Activated CD4-positive, alpha-beta T cell treated with anti-CD3 and anti-CD28 coated beads, Interleukin-2, amount 50 U/mL, for 48 hours (primary cell): Measurements from ENCODE around the gene B3GNT2.

Experiments used
- DNase-seq, 2 experiments: peaks; one replicate each; pipeline ENCODE4 v3.0.0-alpha.2; 2020

B3GNT2 gene

DNA sequence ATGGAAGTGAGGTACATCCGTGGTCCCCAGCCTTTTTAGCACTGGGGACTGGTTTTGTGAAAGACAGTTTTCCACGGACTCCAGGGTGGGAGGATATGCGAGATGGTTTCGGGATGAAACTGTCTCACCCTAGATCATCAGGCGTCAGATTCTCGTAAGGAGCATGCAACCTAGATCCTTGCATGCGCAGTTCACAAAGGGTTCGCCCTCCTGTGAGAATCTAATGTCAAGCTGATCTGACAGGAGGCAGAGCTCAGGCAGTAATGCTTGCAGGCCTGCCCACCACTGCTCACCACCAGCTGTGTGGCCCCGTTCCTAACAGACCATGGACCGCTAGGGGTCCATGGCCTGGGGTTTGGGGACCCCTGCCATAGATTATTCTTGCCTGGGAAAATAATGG lies 11.6 kb downstream of the B3GNT2 start:
- DNase-seq = no peak

DNA sequence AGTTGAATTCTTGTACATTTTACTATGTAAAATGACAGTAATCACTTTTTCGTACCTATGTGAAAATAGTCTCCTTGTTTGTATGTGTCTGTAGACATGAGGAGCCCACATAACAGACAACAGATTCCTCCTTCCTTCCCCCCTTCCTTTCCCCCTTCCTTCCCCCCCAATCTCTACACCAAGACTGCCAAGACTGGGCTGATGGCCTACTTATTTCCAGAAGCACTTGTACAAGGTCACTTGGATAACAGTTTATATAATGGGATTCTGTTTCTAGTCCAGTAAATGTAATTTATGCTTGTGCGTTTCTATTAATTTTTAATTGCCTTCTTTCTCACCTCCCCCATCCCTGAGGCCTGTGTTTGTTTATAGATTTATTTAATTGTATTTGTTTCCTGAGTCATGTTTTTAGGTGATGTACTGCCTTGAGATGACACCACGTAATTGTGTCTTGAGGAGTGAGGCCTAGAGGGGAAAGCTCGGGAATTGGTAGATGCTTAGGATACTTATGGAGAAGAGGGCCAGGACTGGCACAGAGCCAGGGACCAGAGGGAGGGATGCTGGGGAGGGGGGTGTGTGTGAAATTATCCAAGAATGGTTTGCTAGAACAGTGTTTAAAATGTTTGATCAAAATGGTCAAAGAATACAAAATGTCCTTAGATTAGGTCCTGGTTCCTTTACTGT lies 12.3 kb downstream of the B3GNT2 start:
- no peak for DNase-seq

DNA sequence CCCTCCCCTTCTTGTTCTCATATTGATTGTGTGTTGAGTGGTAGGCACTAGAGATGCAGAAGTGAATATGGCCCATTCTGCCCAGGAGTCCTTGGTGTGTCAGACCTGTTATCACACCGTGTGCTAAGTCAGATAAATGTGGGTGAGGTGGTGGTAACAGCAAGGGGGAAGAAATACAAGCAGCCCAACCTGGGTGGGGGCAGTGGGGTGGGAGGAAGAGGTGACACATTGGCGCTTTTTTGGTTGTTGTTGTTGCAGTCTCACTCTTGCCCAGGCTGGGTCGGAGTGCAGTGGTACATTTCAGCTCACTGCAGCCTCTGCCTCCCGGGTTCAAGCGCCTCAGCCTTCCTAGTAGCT lies 12.8 kb downstream of the B3GNT2 start:
- no peak for DNase-seq

DNA sequence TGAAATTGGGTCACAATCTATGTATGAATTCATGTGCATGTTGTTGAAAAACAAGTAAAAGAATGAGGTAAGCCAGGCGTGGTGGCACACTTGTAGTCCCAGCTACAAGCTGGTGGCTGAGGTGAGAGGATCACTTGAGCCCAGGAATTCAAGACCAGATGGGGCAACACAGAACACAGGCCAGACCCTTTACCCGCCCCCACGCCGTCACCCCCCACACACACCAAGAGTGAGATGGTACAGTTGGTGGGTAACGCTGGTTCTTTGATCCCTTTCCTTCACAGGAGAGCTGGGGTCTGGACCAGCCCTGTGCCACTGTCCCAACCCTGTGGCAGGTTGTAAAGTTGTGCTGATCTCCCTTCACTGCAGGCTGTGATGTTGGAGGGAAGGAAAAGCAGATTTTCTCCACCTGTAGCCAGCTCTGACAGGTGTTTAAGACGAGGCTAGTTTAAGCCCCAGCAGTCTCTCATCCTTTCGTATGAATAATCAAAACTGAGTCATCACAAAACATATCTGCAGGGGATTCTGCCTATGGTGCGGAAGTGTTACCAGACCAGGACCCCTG lies 13.6 kb downstream of the B3GNT2 start:
- DNase-seq = no peak

DNA sequence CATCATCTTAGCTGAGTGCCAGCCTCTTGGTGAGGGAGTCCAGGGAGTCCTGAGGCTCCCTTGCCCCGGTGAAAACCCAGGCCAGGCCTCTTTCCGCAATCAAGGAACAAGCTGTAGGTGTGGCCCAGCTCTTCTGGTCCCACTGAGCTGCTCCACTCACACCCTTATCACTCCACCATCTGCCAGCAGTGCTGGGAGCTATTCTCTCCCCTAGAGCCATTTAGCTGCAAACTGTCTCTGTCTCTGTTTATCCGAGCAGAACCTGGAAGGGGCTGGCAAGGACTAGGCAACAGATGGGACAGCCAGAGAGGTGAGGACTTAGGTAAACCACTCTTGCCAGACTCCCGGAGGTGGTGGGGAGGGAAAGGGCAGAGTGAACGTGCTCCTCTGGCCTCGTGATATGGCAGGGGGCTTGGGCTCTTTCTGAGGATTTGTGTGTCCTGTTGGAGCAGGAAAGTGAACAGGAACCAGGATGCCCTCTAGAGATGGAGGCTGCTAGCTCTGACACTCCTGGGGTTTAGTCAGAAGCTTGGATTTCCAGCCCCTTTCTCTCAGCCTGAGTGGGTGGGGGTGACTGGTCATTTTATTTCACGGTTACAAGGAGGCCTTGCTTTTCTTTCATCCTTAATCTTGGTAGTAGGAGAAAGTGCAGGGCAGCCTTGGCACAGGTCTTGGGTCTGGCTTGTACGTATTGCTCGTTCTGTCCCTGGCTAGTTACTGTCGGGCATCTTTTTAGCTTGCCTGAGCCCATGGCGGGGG lies 19.6 kb downstream of the B3GNT2 start:
- no peak for DNase-seq

DNA sequence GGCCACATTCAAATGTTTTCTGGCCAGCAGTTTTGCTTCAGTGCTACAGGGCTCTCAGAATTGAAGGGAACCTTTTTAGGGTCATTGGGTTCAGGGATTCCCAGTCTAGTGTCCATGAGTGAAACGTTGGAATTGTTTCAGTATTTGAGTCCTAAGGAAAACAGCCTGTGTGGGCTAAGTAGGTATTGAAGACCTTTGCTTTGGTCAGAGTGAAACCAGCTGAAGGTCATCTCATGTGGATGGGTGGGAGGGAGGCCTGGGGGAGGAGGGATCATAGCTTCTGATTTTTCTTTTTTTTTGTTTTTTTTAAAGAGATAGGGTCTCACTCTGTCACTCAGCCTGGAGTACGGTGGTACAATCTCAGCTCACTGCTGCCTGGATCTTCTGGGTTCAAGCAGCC lies 20.2 kb downstream of the B3GNT2 start:
- DNase-seq = no peak

DNA sequence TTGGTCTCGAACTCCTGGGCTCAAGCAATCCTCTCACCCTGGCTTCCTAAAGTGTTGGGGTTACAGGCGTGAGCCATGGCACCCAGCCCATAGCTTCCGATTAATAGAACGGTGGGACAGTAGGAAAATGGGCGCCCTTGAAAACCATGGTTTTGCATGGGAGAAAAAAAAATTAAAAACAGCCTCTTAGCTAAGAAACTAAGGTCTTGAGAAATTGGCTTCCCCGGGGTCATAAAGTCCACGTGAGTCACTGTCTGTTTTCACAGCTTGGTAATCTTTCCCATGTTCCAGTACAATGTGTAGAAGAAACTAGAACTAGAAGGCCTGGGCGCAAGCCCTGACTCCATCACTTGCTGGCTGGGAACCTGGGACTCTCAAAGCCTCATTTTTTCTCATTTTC lies 20.7 kb downstream of the B3GNT2 start:
- DNase-seq = no peak

DNA sequence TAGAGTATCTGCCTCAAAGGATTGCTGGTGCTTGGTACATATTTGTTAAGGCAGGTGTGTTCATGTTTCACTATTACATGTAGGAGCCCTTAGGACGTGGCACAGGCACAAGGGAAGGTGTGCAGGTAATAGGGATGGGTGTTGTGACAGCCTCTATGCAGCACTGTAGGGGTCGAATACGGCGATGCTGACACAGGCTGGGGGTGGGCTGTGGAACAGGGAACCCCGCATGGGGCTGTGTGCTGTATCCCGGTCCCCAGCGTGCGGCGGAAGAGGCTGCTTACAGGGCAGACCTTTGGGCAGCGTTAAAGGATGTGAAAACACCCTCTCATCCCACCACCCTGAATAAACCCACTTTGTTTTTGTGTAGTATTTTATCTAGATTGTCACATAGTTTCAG lies 21.5 kb downstream of the B3GNT2 start:
- no peak for DNase-seq

DNA sequence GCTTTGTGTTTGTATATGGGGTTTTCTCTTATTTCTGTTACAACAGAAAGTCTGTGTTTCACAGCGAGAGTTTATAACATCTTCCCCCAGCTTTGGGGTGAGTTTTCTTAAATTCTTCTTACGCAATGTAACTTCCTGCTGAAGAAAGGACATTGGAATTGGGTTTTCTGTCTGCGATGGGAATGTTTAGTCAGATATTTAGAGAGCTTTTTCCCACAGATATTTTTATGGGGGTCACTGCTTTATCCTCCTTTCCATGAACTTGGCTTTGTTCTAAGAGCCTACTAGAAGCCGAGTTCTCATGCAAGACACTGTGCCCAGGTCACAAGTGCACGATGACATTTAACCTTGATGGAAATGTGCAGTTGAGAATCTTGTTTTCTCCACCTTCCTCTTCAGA lies 22.1 kb downstream of the B3GNT2 start:
- no peak for DNase-seq

DNA sequence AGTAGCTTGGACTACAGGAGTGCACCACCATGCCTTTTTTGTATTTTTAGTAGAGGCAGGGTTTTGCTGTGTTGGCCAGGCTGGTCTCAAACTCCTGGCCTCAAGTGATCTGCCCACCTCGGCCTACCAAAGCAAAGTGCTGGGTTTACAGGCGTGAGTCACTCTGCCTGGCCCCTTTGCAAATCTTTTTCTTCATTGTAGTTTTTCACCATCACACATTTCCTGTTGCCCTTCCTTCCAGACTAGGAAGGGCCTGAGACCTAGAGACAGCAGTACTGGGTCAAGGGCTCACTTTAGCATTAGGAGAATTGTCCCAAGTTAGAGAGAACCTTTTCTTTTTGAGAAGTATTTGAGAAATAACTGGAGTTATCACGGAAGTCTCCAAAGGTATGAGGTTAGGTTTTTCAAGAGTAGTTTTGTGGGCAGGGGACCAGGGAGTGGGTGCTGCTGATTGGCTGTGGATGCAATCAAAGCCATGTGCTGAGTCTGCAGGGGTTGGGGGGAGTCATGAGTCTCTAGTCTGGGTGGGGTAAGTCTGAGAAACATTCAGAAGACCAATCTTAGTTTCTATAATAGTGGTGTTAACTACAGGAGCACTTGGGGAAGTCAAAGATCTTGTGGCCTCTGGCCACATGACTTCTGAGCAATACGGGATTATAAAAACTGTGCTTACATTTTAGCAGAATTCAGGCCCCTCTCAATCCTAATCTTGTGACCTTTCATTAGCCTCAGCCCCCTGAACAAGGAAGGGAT lies 23.7 kb downstream of the B3GNT2 start:
- DNase-seq = no peak

DNA sequence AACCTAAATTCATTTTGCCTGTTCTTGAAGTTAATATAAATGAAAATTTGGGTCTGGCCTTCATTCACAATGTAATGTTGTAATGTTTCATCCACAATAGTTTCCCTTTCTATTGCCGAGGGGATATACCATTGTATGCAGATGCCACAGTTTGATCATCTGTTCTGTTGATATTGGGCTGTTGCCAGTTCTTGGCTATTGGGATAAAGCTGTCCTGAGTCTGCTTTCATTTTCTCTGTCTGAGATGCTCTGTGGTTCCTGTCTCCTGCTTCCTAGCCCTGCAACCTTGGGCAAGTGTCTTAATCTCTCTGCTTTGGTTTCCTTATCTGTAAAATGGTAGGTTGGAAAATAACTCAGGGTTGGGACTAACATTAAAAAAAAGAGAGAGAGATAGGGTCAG lies 25.2 kb downstream of the B3GNT2 start:
- no peak for DNase-seq

DNA sequence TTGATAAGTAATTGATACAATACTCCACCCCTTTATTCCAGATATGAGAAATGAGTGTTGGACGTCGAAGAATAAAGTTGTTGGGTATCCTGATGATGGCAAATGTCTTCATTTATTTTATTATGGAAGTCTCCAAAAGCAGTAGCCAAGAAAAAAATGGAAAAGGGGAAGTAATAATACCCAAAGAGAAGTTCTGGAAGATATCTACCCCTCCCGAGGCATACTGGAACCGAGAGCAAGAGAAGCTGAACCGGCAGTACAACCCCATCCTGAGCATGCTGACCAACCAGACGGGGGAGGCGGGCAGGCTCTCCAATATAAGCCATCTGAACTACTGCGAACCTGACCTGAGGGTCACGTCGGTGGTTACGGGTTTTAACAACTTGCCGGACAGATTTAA lies 26.3 kb downstream of the B3GNT2 start:
- no peak for DNase-seq

DNA sequence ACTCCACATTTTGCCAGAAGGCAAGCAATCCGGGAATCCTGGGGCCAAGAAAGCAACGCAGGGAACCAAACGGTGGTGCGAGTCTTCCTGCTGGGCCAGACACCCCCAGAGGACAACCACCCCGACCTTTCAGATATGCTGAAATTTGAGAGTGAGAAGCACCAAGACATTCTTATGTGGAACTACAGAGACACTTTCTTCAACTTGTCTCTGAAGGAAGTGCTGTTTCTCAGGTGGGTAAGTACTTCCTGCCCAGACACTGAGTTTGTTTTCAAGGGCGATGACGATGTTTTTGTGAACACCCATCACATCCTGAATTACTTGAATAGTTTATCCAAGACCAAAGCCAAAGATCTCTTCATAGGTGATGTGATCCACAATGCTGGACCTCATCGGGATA lies 26.8 kb downstream of the B3GNT2 start:
- no peak for DNase-seq

DNA sequence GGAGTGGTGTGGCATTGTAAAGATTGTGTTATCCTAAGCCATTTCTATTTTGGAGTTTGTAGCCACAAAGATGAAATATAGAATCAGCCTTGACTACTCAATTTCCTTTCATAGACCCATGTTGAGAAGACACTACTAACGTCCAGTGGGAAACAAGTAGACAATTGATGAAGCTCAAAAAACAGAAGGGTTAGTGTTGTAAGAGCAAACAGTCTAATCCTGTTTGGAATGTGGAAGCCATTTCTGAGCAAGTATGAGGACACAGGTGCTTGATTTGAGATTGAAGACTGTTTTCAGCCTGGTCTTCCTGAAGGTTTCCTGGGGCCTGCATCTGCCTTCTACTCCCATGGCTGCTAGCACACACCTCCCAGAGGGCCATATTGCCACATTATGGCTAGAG lies 29.1 kb downstream of the B3GNT2 start:
- DNase-seq = no peak

DNA sequence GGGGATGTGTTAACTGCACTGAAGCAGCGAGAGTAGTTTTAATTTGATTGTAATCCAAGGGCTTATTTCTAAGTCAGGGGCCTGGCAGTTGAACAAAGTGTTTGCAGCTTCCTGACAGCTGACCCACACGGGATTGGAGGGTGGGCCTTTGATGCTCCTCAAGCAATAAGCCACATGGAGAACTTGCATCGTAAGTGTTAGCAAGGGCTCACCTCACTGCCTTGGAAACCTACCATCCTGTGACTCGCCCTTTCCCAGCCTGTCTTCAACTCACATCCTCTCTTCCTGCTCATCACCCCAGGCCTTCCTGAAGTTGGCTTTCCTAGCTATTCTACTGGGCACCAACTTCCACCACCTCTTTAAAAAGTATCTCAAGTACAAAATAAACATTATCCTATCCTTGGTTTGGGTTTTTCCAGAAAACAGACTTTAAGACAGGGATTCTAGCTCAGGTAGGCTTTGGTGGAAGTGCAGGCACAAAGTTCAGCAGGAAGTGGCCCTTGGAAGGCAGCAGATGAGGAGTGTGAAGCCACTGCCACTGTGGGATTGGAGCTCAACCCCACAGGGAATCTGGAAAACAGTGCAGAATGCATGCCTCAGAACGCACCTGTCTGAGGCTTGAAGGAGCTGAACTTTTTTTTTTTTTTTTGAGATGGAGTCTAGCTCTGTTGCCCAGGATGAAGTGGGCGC lies 31.6 kb downstream of the B3GNT2 start:
- DNase-seq = no peak

DNA sequence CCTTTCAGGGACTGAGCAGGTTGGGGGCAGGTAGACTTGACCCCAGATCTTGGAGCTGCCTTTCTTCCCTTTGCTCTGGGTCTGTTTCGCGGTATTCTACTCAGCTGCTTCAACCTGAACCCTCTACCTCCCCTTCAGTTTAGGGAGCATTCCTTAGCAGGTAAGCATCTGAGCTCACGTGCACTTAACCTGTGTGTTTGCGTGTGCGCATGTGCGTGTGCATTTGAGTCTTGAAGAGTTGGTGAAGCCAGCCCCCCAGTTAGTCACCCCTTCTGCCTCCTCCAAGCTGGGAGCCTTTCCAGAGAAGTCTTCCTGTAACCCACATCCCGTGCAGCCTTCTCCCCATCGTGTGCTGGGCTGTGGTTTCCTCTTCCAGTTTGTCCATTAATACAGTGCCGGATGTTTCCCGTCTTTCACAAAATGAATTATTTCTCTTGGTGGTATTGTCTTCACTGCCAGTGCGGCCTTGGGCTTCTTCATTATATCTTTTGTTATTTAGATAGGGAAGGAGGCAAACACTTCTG lies 33.2 kb downstream of the B3GNT2 start:
- DNase-seq = no peak

DNA sequence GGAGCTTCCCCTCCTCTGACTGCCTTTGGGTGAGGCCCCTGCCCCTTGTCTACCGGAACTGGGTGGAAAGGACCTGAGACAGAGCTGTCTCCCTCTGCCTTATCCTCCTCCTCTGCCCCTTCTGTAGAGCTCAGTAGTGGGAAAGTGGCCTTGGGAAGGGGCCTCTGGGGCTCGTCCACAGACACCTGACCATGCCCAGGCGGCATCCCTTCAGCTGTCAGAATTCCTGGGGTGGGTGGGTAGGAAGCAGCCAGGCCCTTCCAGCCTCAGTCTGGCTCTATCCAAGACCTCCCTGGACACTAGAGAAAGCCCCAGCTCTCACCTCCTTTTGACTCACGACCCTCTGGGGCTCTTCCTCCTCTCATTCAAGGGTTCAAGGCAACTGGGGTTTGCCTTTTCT lies 35.6 kb downstream of the B3GNT2 start:
- no peak for DNase-seq

DNA sequence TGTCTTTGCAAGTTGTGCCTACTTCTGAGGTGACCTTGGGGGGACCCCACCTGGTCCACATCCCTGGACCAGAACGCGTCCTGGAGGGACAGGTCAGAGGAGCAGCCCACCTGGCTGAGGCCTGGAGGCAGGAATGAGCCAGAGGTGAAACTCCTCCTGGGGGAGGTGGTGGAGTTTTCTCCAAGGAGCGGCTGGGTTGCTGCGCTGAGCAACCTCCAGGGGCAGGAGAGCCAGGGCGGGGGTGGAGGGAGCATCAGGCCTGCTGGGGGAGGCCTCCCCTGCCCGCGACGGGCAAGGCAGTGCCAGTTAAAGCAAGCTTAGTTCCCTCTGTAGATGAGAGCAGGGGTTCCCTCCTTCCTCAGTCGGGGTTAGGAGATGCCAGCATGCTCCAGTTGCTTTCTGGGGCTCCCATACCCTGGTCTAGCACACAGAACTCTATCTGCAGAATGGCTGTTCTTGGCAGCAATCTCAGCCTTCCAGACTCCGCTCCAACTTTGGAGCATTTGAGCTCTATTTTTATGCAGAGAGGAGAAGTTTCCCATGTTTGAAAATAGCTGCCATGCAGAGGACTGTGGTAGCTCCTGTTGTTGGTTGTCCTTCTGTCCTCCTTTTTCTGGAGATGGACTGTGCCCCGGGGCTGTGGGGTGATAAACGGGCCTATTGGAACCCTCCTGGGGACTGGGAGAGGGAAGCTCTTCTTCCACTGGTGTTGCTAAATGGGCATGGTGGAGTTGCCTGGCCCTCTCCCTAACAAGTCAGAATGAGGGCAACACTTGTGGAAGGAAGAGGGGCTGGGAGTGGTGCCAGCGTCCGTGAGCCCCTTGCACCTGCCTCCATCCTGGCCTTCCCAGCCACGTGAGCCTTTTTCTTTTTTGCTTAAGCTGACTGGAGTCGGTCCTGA lies 39.1 kb downstream of the B3GNT2 start:
- no peak for DNase-seq

DNA sequence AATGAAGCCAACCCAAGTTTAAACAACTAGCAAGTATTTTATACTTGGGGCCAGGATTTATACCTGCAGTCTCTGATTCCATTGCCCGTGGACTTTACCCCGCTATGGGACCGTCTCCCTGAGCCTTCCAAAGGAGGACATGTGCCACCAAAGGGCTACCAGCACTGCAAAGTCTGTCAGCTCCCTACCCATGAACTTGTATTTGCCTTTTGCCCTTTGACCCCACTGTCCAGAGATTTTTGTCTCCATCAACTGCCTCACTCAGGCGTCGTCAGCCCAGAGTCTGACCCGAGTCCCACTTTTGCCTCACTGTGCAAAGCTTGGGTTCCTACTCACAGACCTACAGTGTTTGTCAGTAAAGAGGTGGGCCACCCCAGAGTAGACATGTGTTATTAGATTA lies 40.6 kb downstream of the B3GNT2 start:
- no peak for DNase-seq

DNA sequence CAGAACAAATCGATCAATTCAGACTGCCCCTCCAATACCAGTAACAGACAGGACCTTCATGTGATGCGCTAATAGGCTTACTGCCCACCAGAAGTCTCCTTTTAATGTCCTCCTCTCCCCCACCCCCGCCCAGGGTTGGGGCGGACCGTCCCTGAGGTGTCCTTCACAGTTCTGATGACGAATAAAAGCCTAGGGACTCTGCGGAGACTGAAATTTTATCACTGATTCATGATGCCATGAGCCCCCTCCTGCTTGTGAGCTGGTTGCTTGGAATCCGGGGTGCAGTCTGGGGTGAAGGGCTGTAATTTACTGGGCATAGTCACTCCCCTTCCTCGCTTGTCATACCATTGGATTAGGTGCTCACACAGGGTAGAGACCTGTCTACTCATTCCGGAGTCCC lies 42.3 kb downstream of the B3GNT2 start:
- DNase-seq = no peak

DNA sequence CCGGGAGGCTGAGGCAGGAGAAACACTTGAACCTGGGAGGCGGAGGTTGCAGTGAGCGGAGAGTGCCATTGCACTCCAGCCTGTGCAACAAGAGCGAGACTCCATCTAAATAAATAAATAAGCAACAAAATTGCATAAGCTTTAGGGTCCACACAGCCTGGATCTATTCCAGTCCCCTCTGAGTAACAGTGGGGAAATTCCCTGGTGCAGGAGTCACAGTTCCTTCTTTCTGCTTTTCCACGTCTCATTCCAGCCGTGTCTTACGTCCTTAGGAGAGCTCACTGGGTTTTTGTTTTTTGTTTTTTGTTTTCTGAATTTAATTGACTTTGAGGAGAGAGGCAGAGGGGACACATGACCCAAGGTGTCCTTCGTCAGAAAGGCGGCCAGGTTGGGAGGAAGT lies 44.6 kb downstream of the B3GNT2 start:
- no peak for DNase-seq

DNA sequence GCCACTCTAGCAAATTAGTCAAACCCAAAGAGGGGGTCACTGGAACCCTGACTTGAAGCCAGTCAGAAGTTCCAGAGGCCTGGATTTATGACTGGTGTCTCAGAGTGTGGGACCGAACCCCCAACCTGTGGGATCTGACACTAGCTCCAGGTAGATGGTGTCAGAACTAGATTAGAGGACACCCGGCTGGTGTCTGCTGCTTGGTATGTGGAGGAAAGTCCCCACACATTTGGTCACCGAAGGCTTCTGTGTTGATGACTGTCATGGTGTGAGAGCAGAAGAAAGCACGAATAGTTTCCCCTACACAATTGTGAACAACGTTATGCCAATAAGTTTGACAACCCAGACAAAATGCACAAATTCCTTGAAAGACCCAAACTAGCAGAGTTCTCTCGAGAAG lies 48.1 kb downstream of the B3GNT2 start:
- DNase-seq = no peak
